ENCODE measurements around the gene ATP6V0A1. TPM values are rescaled to one million over a fixed set of nuclear protein-coding genes. Genes with fewer than 3 reads are reported as not detected.
A peak's percentile ranks its signal among the peaks of the same experiment; 100 is the strongest.
"Not testable (repeated sequence)": the region's sequence is repeated elsewhere in the genome, so short reads cannot be mapped to it uniquely, and the experiment has no call there.

ATP6V0A1 gene
- total RNA-seq, 1 experiment from 2014 or later: 82.8 TPM

- Histone ChIP-seq H3K4me3 (ENCODE audit: low read depth, low read length) (peak overlapping the region; percentile 50), H3K4me1 (peaks cover 33% of the 10 kb centered on the region), H3K27me3 (replicated peaks; ENCODE audit: control insufficient read depth, insufficient read depth, low read length) (no peaks in the 10 kb centered on the region), H3K36me3 (ENCODE audit: control insufficient read depth, insufficient read depth, low read length) (no peaks in the 10 kb centered on the region), H3K9me3 (no peaks in the 10 kb centered on the region)
- no peak for TF ChIP-seq CTCF (IDR thresholded peaks at IDR 0.05; ENCODE audit: insufficient read depth in 1 of 2, low read depth in 1 of 2, low read length in 1 of 2, severe bottlenecking in 1 of 2, unreplicated experiment in 1 of 2)
- H3K27me3 Mint-ChIP-seq (ENCODE audit: insufficient read depth, unreplicated experiment): no peaks in the 10 kb centered on the region
- H3K9me3 Mint-ChIP-seq (ENCODE audit: unreplicated experiment): no peaks in the 10 kb centered on the region
- peak overlapping the region; percentile 72 for H3K4me3 Mint-ChIP-seq (ENCODE audit: unreplicated experiment)
- no peak for DNase-seq
- peak overlapping the region; percentile 12 for H3K27ac Mint-ChIP-seq (ENCODE audit: unreplicated experiment)
- peaks cover 32% of the 10 kb centered on the region for H3K4me1 Mint-ChIP-seq (ENCODE audit: low read depth, unreplicated experiment)
- POLR2A ChIA-PET: interaction anchor here (1.0 to 2.0 kb wide), 3 partner anchors 17 to 778 kb away, joined by 3 to 23 read pairs (median 10); partner anchors contain the start of gene PSMC3IP
- intact Hi-C loops (cut with micrococcal nuclease; ENCODE audit: unreplicated experiment): no loop called here
- H3K36me3 Mint-ChIP-seq (ENCODE audit: insufficient read depth, unreplicated experiment): peaks cover 14% of the 10 kb centered on the region
- CTCF ChIA-PET: interaction anchor here (1.5 kb wide), 1 partner anchor 41 kb away, joined by 12 read pairs; the partner anchor contains the start of gene PSMC3IP
- BruUV-seq (replicated peaks): no TSS peak
These were observed 78.6 kb downstream of the ATP6V0A1 start for GRCh38 chr17:42537156-42537805.

- DNase-seq: no peak
- Histone ChIP-seq H3K27me3 (replicated peaks; ENCODE audit: control insufficient read depth, insufficient read depth, low read length) (no peaks in the 10 kb centered on the region), H3K9me3 (no peaks in the 10 kb centered on the region), H3K4me1 (peaks cover 36% of the 10 kb centered on the region), H3K36me3 (ENCODE audit: control insufficient read depth, insufficient read depth, low read length) (no peaks in the 10 kb centered on the region), H3K4me3 (ENCODE audit: low read depth, low read length) (no peak overlapping the region)
- ChIA-PET POLR2A (no interaction called here), CTCF (no interaction called here)
- Mint-ChIP-seq H3K4me1 (ENCODE audit: low read depth, unreplicated experiment) (peaks cover 32% of the 10 kb centered on the region), H3K4me3 (ENCODE audit: unreplicated experiment) (peak overlapping the region; percentile 42), H3K36me3 (ENCODE audit: insufficient read depth, unreplicated experiment) (peaks cover 17% of the 10 kb centered on the region), H3K27me3 (ENCODE audit: insufficient read depth, unreplicated experiment) (no peaks in the 10 kb centered on the region), H3K27ac (ENCODE audit: unreplicated experiment) (peak overlapping the region; percentile 12), H3K9me3 (ENCODE audit: unreplicated experiment) (no peaks in the 10 kb centered on the region)
- intact Hi-C loops (cut with micrococcal nuclease; ENCODE audit: unreplicated experiment): no loop called here
- no peak for TF ChIP-seq CTCF (IDR thresholded peaks at IDR 0.05; ENCODE audit: insufficient read depth in 1 of 2, low read depth in 1 of 2, low read length in 1 of 2, severe bottlenecking in 1 of 2, unreplicated experiment in 1 of 2)
- TSS peak; percentile 16 for BruUV-seq (replicated peaks)
These were observed 79.3 kb downstream of the ATP6V0A1 start for GRCh38 chr17:42537826-42538451.

GRCh38 chr17:42538482-42538881, 79.8 kb downstream of the ATP6V0A1 start:
- no TSS peak for BruUV-seq (replicated peaks)
- peaks cover 23% of the 10 kb centered on the region for H3K36me3 Mint-ChIP-seq (ENCODE audit: insufficient read depth, unreplicated experiment)
- no peak overlapping the region for H3K4me3 Mint-ChIP-seq (ENCODE audit: unreplicated experiment)
- H3K9me3 ChIP-seq: no peaks in the 10 kb centered on the region
- peaks cover 1% of the 10 kb centered on the region; the same call in 1 of the 2 replicates for H3K36me3 ChIP-seq (ENCODE audit: control insufficient read depth, insufficient read depth, low read length)
- no peak overlapping the region for H3K4me3 ChIP-seq (ENCODE audit: low read depth, low read length)
- H3K27me3 Mint-ChIP-seq (ENCODE audit: insufficient read depth, unreplicated experiment): no peaks in the 10 kb centered on the region
- H3K27ac Mint-ChIP-seq (ENCODE audit: unreplicated experiment): peak overlapping the region; percentile 12
- H3K4me1 Mint-ChIP-seq (ENCODE audit: low read depth, unreplicated experiment): peaks cover 27% of the 10 kb centered on the region
- ChIA-PET POLR2A (no interaction called here), CTCF (no interaction called here)
- intact Hi-C loops (cut with micrococcal nuclease; ENCODE audit: unreplicated experiment): no loop called here
- H3K9me3 Mint-ChIP-seq (ENCODE audit: unreplicated experiment): no peaks in the 10 kb centered on the region
- H3K27me3 ChIP-seq (replicated peaks; ENCODE audit: control insufficient read depth, insufficient read depth, low read length): no peaks in the 10 kb centered on the region
- H3K4me1 ChIP-seq: peaks cover 36% of the 10 kb centered on the region
- no peak for DNase-seq
- TF ChIP-seq CTCF (IDR thresholded peaks at IDR 0.05; ENCODE audit: insufficient read depth in 1 of 2, low read depth in 1 of 2, low read length in 1 of 2, severe bottlenecking in 1 of 2, unreplicated experiment in 1 of 2): no peak

- H3K36me3 ChIP-seq (ENCODE audit: control insufficient read depth, insufficient read depth, low read length); H3K27me3 Mint-ChIP-seq (ENCODE audit: insufficient read depth, unreplicated experiment); H3K9me3 ChIP-seq; H3K27me3 ChIP-seq (replicated peaks; ENCODE audit: control insufficient read depth, insufficient read depth, low read length); DNase-seq; H3K4me3 Mint-ChIP-seq (ENCODE audit: unreplicated experiment); H3K4me3 ChIP-seq (ENCODE audit: low read depth, low read length); BruUV-seq (replicated peaks); H3K9me3 Mint-ChIP-seq (ENCODE audit: unreplicated experiment); intact Hi-C loops (cut with micrococcal nuclease; ENCODE audit: unreplicated experiment): not testable (repeated sequence)
- ChIA-PET CTCF (interaction anchor here (1.2 to 2.0 kb wide), 4 partner anchors 13 to 38 kb away, joined by 5 to 9 read pairs (median 6); partner anchors contain the start of gene PSMC3IP), POLR2A (interaction anchor here (0.6 to 1.0 kb wide), 3 partner anchors 14 to 615 kb away, joined by 3 to 5 read pairs (median 5); no protein-coding TSS in a partner anchor)
- H3K36me3 Mint-ChIP-seq (ENCODE audit: insufficient read depth, unreplicated experiment): peaks cover 41% of the 10 kb centered on the region
- H3K4me1 ChIP-seq: peaks cover 28% of the 10 kb centered on the region
- peaks cover 18% of the 10 kb centered on the region for H3K4me1 Mint-ChIP-seq (ENCODE audit: low read depth, unreplicated experiment)
- peak overlapping the region; percentile 74 for H3K27ac Mint-ChIP-seq (ENCODE audit: unreplicated experiment)
These were observed 81.9 kb downstream of the ATP6V0A1 start for GRCh38 chr17:42540558-42540957.
